RKO (cell line): ENCODE measurements around the gene NAIF1.
A peak's percentile ranks its signal among the peaks of the same experiment; 100 is the strongest.
"Not testable (repeated sequence)": the region's sequence is repeated elsewhere in the genome, so short reads cannot be mapped to it uniquely, and the experiment has no call there.

Source experiments
- DNase-seq: peaks from one replicate; pipeline ENCODE4 v3.0.0-alpha.2; 2016; ENCODE audit warnings: low spot score

Gene NAIF1

GRCh38 chr9:128057724-128058409 lies 9.3 kb downstream of the NAIF1 start:
- no peak for DNase-seq

- DNase-seq: no peak
Observed at GRCh38 chr9:128056887-128057723, 10.0 kb downstream of the NAIF1 start.

- no peak for DNase-seq
Observed at GRCh38 chr9:128056086-128056485, 11.0 kb downstream of the NAIF1 start.

DNA sequence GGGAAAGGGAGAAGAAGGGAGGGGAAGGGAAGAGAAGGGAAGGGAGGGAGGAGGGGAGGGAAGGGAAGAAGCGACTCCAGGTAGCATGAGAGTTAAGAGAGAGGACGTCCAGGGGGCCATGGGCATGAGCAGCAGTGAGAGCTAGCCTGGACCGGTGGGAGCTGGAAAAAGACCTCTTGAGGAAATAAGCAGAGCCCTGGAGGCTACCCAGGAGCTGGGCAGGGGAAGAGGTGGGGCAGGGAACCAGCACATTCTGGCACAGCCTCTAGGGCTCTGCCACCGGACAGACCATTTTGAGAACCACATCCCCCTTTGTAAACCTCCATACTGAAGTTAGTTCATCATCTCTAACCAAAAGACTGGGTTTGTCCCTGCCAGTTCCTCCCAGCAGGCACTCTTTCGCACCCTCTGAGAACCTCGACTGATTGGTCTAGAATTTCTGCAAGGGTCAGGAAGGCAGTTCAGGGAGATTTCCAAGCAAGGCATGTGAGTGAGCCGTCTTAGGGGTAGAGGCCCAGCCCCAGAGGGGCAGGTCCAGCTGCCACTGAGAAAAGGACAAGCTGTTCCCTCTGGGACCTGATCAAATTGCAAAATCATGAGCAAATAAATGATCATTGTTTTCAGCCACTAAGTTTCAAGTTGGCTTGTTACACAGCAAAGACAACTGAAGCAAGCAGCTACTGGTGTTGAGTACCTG lies 11.6 kb downstream of the NAIF1 start:
- no peak for DNase-seq

DNA sequence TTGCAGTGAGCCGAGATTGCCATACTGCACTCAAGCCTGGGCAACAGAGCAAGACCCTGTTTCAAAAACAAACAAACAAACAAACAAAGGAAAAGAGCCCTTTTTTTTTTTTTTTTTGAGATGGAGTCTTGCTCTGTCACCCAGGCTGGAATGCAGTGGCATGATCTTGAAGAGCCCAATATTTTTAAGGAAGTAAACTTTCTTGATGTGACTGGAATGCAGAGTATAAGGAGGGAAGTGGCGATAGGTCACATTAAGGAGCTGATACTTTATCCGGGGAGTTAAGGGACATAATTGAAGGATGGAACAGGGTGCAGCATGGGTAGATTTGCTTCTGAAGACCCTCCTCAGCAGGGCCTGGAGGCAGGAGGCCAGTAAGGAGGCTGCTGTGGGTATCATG lies 13.0 kb downstream of the NAIF1 start:
- no peak for DNase-seq

DNA sequence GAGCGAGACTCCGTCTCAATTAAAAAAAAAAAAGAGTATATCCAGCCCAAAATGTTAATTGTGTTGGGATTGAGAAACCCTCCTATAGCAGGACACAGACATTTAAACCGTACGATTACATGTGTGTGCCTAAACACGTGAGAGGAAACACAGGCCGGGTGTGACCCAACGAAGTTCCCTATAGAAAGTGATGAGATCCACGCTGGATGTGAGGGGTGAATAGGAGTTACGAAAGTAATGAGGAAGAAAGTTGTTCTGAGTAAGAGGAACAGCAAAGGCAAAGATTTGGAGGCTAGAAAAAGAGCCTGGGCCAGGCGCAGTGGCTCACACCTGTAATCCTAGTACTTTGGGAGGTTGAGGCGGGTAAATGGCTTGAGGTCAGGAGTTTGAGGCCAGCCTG lies 13.6 kb downstream of the NAIF1 start:
- no peak for DNase-seq

DNA sequence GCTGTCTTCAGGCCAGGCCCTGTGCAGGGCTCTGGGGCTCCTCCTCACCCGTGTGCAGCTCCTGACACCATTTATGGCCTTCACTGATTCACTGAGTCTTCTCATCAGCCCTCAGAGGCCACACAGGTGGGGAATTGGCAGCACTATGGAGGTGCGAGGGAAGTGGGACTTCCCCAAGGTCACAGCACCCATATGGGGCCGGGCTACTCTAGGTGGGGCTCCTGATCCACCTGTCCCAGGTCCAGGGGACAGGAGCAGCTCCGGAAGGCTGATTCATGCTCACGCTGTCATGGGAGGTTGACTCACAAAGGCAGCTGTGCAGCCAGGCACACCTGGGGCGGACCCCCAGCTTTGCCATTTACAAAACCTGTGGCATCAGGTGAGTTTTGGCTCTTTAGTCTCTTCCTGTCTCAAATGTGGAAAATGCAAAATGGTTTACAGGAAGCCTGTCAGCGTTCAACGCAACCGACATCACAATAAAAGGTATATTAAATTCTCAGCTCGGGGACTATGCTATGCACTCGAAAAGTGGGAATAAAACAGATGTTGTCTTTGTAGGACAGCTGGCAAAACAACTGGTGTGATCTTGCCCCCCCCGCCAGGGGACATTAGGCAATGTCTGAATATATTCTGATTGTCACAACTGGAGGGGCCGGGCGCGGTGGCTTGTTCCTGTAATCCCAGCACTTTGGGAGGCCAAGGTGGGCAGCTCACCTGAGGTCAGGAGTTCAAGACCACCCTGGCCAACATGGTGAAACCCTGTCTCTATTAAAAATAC lies 15.0 kb downstream of the NAIF1 start:
- DNase-seq: no peak

DNA sequence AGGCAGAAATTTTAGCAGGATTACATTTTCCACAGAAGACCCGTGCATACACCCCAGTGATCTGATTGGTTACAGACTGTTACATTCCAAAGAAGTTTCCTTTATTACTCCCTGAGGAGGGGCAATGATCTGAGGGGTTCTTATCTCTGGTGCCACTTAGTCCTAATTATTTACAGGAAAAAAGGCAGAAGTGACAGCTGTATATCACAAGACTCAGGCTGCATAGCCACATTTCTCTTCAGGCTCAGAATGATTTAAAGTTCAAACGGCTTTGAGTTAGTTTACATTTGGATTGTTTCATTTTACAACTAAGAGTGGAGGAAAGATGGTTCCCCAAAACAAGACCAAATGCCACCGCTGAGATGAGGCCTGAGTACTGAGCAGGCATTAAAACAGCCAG lies 17.3 kb downstream of the NAIF1 start:
- DNase-seq: no peak

DNA sequence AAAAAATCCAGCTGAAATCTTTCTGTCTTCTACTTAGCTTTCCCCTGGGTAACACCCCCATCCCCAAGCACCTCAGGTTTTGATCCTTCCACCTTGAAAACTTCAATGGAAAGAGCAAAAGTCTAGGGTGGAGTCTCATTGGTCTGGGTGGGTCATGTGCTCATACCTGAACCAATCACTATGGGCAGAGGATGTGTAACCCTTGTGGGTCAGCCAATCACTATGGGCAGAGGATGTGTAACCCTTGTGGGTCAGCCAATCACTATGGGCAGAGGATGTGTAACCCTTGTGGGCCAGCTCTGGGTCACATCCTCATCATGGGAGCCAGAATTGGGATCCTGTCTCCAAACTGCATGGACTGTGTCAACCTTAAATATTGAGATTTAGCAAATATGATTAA lies 18.5 kb downstream of the NAIF1 start:
- peak; percentile 64 for DNase-seq

GRCh38 chr9:128047231-128047630 lies 19.9 kb downstream of the NAIF1 start:
- no peak for DNase-seq

DNA sequence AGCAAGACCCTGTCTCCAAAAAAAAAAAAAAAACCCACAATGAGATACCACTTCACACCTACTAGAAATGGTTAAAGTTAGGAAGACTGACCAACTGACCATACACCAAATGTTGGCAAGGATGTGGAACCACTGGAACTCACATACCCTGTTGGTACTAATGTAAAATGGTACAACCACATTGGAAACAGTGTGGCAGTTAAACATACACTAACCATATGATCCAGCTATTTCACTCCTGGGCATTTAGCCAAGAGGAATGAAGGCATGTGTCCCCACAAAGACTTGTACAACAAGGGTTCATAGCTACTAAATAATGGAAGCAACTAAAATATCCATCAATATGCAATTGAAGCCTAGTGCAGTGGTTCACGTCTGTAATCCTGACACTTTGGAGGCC lies 21.3 kb downstream of the NAIF1 start:
- DNase-seq: no peak

GRCh38 chr9:128045409-128045808 lies 21.7 kb downstream of the NAIF1 start:
- peak; percentile 46 for DNase-seq

DNA sequence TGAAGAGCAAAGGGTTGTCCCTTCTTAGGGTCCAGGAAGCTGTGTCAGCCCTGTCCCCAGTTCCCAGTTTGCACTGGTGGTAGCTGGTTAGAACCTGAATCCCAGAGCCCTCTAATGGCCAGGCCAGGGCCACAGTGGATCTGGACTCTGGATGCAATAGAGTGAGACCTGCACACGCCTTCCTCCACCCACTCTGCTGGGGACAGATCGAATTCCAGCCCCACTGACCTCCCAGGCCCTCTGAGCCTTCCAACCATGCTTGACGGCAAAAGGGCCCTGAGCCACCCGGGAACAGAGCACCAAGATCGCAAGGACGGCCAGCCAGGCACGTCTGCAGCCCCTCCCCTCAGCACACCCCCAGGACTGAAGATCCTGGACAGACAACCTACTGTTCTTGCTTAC lies 23.7 kb downstream of the NAIF1 start:
- DNase-seq: no peak

- DNase-seq: no peak
Observed at GRCh38 chr9:128042043-128042442, 25.1 kb downstream of the NAIF1 start.

GRCh38 chr9:128040783-128041182 lies 26.3 kb downstream of the NAIF1 start:
- not testable (repeated sequence) for DNase-seq

DNA sequence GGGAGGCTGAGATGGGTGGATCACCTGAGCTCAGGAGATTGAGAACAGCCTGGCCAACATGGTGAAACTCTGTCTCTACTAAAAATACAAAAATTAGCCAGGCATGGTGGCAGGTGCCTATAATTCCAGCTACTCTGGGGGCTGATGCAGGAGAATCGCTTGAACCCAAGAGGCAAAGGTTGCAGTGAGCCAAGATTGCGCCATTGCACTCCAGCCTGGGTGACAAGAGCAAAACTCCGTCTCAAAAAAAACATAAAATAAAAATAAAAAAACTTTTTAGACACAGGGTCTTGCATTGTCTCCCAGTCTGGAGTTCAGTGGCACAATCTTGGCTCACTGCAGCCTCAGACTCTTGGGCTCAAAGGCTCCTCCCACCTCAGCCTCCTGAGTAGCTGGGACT lies 30.6 kb downstream of the NAIF1 start:
- DNase-seq: not testable (repeated sequence)

GRCh38 chr9:128034821-128035652 lies 32.1 kb downstream of the NAIF1 start:
- peak; percentile 93 for DNase-seq

DNA sequence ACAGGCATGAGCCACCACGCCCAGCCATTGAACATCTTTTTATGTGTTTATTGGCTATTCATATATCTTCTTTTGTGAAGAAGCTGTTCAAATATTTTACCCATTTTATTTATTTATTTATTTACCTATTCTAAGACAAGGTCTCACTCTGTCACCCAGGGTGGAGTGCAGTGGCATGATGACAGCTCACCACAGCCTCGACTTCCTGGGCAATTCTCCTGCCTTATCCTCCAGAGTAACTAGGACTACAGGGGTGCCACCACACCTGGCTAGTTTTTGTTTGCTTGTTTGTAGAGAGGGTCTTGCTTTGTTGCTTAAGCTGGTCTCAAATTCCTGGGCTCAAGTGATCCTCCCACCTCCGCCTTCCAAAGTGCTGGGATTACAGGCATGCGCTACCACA lies 33.5 kb downstream of the NAIF1 start:
- DNase-seq: no peak

DNA sequence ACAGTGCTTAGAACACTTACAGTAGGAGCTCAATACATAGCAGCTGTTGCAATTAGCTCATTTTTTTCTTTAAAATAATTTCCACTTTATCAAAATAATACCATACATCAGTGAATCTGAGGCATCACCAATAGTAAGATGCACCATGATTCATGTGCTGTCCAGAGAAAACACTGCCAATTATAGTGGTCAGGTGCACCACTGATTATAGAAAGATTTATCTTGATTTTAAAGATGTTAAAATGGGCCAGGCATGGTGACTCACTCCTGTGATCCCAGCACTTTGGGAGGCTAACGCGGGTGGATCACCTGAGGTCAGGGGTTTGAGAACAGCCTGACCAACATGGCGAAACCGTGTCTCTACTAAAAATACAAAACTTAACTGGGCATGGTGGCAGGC lies 39.4 kb downstream of the NAIF1 start:
- DNase-seq: no peak

- DNase-seq: no peak
Observed at GRCh38 chr9:128026773-128027541, 40.2 kb downstream of the NAIF1 start.
